ENCODE results near the gene ST3GAL2.
"Not testable (repeated sequence)": the region's sequence is repeated elsewhere in the genome, so short reads cannot be mapped to it uniquely, and the experiment has no call there.

Gene ST3GAL2

DNA sequence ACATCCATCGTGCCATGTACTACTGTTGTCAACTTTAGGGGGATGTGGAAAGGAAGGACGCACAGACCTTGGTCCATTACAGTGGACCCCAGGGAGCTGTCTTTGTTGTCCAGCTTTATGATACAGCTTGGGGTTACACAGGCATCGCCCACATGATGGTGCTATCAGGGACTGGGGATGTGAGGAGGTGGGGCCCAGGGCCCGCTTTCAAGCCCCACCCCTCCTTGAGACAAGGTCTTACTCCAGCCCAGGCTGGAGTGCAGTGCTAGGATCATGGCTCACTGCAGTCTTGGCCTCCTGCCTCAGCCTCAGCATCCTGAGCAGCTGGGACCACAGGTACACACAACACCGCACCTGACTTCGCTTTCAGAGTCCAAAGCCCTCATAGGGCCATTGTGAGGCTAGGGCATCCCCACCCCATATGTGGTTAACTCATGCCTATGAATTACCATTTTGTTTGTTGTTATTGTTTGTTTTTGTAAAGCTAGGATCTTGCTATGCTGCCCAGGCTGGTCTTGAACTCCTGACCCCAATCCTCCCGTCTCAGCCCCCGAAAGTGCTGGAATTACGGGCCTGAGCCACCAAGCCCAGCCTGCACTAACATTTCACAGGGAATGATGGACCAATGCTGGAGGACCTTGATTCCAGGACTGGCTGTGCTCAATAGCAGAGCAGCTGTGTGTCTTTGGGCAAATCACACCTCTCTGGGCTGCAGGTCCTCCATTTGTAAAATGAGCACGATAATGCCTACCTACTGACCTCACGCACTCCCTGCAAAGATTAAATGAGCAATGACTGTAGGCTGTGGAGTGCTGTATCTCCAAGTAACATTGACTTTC, 17.2 kb downstream of the ST3GAL2 start:
- Histone ChIP-seq H3K4me1 (ENCODE audit: insufficient read depth, low read length) (peaks cover 30% of the 10 kb centered on the region), H3K9me3 (ENCODE audit: insufficient read depth, low read depth, low read length) (no peaks in the 10 kb centered on the region), H3K36me3 (ENCODE audit: insufficient read depth, low read length) (peaks cover 5% of the 10 kb centered on the region; the same call in 1 of the 2 replicates)

DNA sequence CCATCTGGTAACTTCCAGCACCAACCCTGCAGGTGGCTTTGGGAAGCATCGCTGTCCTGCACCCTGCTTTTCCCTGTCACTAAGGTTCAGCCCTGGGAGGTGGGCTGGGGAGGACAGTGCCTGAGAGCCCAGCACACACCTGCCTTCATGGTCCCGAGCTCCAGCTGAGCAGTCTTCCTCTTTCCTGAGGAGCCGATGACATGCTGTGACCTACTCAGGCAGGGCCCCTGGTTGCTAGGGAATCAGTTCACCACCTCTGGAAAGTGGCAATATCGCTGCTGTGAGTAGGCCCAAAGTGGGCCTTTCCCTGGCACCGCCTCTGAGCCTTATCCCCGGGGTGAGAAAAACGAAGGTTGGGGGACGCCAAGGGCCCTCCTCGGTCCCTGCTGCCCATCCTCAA, 17.9 kb downstream of the ST3GAL2 start:
- WGBS: 89% methylated on average over 9 of the region's 9 CpGs
- H3K27me3 ChIP-seq (ENCODE audit: insufficient read depth, low read length): no peaks in the 10 kb centered on the region
- no peak overlapping the region for H3K4me3 ChIP-seq (ENCODE audit: low read length)
- no peaks in the 10 kb centered on the region for H3K9me3 ChIP-seq (ENCODE audit: insufficient read depth, low read depth, low read length)
- no peak overlapping the region for H3K27ac ChIP-seq (ENCODE audit: low read depth, low read length)
- H3K9ac ChIP-seq (ENCODE audit: low read depth, low read length): no peak overlapping the region
- peaks cover 30% of the 10 kb centered on the region for H3K4me1 ChIP-seq (ENCODE audit: insufficient read depth, low read length)
- peaks cover 5% of the 10 kb centered on the region; the same call in 1 of the 2 replicates for H3K36me3 ChIP-seq (ENCODE audit: insufficient read depth, low read length)

More for the DNA sequence above, 17.2 kb downstream of the ST3GAL2 start:
- H3K27me3 ChIP-seq (ENCODE audit: insufficient read depth, low read length): no peaks in the 10 kb centered on the region
- H3K27ac ChIP-seq (ENCODE audit: low read depth, low read length): no peak overlapping the region
- H3K9ac ChIP-seq (ENCODE audit: low read depth, low read length): no peak overlapping the region
- WGBS: 94% methylated on average over 11 of the region's 11 CpGs
- H3K4me3 ChIP-seq (ENCODE audit: low read length): no peak overlapping the region

DNA sequence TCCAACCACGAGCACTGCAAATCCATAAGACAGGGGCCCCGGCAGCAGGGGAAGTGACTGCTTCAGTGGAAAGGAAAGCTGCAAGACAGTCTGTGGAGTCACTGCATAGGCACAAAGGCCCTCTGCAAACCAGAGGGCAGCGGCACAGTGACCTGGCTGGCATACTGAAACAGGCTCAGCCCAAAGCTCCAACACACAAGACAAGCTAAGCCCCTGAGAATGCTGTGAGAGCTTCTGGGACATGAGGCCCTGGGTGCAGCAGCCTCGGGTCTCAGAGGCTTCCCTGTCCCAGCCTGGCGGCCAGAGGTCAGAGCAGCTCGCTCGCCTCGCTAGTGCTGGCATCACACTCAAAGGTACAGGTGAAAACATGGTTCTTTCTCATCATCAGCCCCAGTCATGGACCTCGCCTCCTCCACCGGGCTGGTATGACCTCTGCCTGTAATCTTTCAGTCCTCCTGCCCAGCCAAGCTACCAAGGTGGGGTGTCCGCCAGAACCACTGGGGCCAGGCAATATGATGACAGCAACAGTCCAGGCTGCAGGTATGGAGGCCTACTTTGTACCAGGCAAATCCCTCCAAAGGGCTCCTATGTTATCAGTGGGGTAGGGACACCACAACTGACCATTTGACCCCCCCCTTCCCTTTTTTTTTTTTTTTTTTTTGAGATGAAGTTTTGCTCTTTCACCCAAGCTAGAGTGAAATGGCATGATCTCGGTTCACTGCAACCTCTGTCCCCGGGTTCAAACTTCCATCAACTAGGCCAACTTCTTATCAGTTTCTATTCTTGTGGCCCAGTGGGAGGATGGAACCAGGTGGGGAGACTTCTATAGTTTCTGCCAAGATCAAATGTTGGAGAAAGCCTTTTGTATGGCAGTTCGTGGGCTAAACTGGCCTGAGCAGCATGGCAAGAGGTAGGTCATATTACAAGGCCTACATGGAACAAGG, 19.2 kb downstream of the ST3GAL2 start:
- peaks cover 2% of the 10 kb centered on the region; the same call in 1 of the 2 replicates for H3K36me3 ChIP-seq (ENCODE audit: insufficient read depth, low read length)
- H3K4me3 ChIP-seq (ENCODE audit: low read length): no peak overlapping the region
- H3K9me3 ChIP-seq (ENCODE audit: insufficient read depth, low read depth, low read length): no peaks in the 10 kb centered on the region
- peaks cover 30% of the 10 kb centered on the region for H3K4me1 ChIP-seq (ENCODE audit: insufficient read depth, low read length)
- H3K9ac ChIP-seq (ENCODE audit: low read depth, low read length): no peak overlapping the region
- H3K27ac ChIP-seq (ENCODE audit: low read depth, low read length): no peak overlapping the region
- no peaks in the 10 kb centered on the region for H3K27me3 ChIP-seq (ENCODE audit: insufficient read depth, low read length)
- 91% methylated on average over 14 of the region's 14 CpGs for WGBS

DNA sequence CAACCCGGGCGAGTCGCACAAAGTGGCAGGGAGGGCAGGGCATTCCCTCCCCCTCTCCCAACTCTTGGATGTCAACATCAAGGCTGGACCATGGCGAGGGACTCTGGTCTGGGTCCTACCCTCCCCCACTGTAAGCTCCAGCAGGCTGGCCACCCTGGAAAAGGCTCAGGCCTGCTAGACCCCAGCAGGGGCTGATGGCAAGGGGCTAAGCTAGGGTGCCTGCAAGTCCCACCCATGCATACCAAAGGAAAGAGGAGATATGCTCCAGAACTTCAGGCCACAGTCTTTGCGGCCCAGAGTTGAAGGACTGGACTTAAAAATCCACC, 19.9 kb downstream of the ST3GAL2 start:
- H3K9me3 ChIP-seq (ENCODE audit: insufficient read depth, low read depth, low read length): no peaks in the 10 kb centered on the region
- H3K27me3 ChIP-seq (ENCODE audit: insufficient read depth, low read length): no peaks in the 10 kb centered on the region
- H3K4me1 ChIP-seq (ENCODE audit: insufficient read depth, low read length): peaks cover 30% of the 10 kb centered on the region
- H3K27ac ChIP-seq (ENCODE audit: low read depth, low read length): no peak overlapping the region
- WGBS: 84% methylated on average over 5 of the region's 5 CpGs
- no peak overlapping the region for H3K4me3 ChIP-seq (ENCODE audit: low read length)
- H3K36me3 ChIP-seq (ENCODE audit: insufficient read depth, low read length): no peaks in the 10 kb centered on the region
- H3K9ac ChIP-seq (ENCODE audit: low read depth, low read length): no peak overlapping the region

DNA sequence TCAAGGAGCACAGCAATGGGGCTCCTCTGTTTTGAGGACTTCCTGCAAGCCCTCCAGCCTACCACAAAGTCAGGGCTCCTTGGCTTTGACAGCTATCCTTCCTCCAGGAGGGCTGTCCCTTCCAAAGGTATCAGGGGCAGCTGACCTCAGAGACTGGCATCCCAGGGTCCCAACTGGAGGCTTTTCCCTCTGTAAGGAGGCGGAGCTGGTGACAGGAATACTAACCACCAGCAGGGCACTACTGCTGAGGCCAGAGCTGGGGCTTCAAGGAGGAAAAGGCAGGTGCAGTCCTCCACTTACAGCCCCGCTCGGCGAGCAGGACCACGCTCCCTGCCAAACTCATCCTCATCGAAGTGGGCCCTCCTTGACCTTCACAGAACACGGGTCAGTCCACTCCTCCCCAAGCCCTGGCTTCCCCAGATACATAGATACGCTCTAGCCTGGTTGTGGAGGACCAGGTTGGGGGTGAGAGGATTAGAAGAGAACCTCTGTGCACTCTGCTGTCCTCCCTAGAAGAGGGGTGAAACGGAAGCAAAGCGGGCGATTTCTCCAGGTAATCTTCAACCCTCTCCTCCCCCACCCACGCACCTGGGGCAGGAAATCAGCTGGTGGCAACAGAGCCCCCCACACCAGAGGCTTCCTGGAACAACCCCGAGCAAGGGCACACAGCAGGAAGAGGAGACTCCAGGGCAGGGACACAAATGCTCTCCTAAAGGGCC, 20.5 kb downstream of the ST3GAL2 start:
- no peaks in the 10 kb centered on the region for H3K36me3 ChIP-seq (ENCODE audit: insufficient read depth, low read length)
- WGBS: 85% methylated on average over 11 of the region's 13 CpGs
- H3K9me3 ChIP-seq (ENCODE audit: insufficient read depth, low read depth, low read length): no peaks in the 10 kb centered on the region
- no peaks in the 10 kb centered on the region for H3K27me3 ChIP-seq (ENCODE audit: insufficient read depth, low read length)
- H3K4me3 ChIP-seq (ENCODE audit: low read length): no peak overlapping the region
- 0 out of 2 replicates have a peak overlapping the region, but pooled peaks have one; percentile 14 for H3K9ac ChIP-seq (ENCODE audit: low read depth, low read length)
- H3K4me1 ChIP-seq (ENCODE audit: insufficient read depth, low read length): peaks cover 30% of the 10 kb centered on the region
- H3K27ac ChIP-seq (ENCODE audit: low read depth, low read length): no peak overlapping the region

DNA sequence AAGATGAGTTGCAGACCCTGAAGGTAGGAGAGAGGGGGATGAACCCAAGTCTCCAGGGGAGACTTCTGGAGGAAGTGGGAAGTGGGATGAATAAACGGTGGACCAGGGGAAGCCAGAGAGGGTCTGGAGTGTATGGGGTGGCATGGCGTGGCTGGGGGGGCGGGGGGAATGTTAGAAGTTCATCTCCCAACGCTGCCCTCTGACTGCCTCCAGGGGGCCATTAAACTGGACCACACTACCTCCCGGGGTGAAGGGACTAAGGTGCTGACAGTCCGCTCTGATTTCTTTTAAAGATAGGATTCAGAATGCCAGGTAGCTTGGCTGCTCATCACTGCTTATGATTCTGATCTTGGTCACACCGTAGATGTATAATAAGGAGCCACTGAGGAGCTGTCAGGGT, 21.2 kb downstream of the ST3GAL2 start:
- WGBS: 86% methylated on average over 7 of the region's 7 CpGs
- H3K9ac ChIP-seq (ENCODE audit: low read depth, low read length): no peak overlapping the region
- peaks cover 30% of the 10 kb centered on the region for H3K4me1 ChIP-seq (ENCODE audit: insufficient read depth, low read length)
- no peaks in the 10 kb centered on the region for H3K9me3 ChIP-seq (ENCODE audit: insufficient read depth, low read depth, low read length)
- H3K27me3 ChIP-seq (ENCODE audit: insufficient read depth, low read length): no peaks in the 10 kb centered on the region
- H3K27ac ChIP-seq (ENCODE audit: low read depth, low read length): no peak overlapping the region
- H3K4me3 ChIP-seq (ENCODE audit: low read length): no peak overlapping the region
- H3K36me3 ChIP-seq (ENCODE audit: insufficient read depth, low read length): no peaks in the 10 kb centered on the region

DNA sequence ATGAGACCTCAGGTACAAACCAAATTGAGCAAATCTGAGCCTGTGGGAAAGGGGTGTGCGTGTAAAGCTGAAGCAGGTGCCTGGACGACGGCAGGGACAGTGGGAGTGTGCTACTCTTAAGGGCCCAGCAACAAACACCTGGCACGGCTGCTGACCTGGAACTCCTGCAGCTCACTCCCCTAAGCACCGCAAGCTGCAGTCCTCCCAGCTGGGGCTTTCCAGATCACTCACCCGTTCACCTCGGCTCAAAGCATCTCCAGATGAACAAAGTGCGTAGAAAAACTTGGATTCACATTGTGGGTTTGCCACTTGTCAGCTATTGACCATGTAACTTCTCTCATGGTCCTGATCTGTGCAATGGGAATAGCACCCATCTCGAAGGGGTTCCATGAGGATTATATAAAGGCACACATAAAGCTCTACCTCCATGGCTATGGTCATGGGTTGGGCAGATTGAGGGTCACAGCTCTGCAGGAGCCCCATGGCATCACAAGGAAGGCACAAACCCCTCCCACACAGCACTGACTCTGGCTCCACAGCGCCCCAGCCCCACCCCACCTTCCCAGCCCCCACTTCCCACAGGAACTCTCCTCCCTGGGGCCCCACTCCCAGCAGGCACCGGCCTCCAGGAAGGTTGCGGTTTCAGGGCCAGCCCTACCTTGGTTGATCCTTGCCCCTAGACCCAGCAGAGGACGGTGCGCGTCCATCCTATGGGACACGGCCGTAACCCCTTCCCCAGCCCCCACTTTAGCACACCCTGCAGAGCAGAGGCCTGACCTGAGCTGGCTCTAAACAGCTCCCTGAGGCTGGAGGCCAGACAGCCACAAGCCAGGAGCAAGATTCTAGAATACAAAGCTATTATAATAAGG, 21.9 kb downstream of the ST3GAL2 start:
- Histone ChIP-seq H3K4me1 (ENCODE audit: insufficient read depth, low read length) (peaks cover 30% of the 10 kb centered on the region), H3K27me3 (ENCODE audit: insufficient read depth, low read length) (no peaks in the 10 kb centered on the region), H3K9me3 (ENCODE audit: insufficient read depth, low read depth, low read length) (no peaks in the 10 kb centered on the region), H3K9ac (ENCODE audit: low read depth, low read length) (no peak overlapping the region), H3K4me3 (ENCODE audit: low read length) (no peak overlapping the region), H3K27ac (ENCODE audit: low read depth, low read length) (no peak overlapping the region), H3K36me3 (ENCODE audit: insufficient read depth, low read length) (peaks cover 6% of the 10 kb centered on the region)
- 93% methylated on average over 17 of the region's 17 CpGs for WGBS

DNA sequence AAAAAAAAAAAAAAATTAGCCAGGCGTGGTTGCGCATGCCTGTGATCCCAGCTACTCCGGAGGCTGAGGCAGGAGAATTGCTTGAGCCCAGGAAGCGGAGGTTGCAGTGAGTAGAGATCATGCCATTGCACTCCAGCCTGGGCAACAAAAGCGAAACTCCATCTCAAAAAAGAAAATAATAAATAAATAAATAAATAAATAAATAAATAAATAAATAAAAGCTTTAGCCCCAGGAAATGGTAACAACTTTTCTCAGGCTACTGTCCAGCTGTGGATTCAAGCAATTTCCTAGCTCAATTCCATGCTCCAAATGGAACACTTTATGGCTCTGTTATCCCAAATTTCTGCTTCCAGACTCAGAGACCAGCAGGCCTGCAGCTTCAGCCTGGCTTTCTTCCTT, 25.3 kb downstream of the ST3GAL2 start:
- Histone ChIP-seq H3K4me1 (ENCODE audit: insufficient read depth, low read length) (peaks cover 12% of the 10 kb centered on the region), H3K36me3 (ENCODE audit: insufficient read depth, low read length) (peaks cover 11% of the 10 kb centered on the region)
- not testable (repeated sequence) for H3K9ac ChIP-seq (ENCODE audit: low read depth, low read length); H3K27ac ChIP-seq (ENCODE audit: low read depth, low read length); H3K27me3 ChIP-seq (ENCODE audit: insufficient read depth, low read length); H3K4me3 ChIP-seq (ENCODE audit: low read length); H3K9me3 ChIP-seq (ENCODE audit: insufficient read depth, low read depth, low read length)
- 100% methylated on average over 4 of the region's 5 CpGs for WGBS

DNA sequence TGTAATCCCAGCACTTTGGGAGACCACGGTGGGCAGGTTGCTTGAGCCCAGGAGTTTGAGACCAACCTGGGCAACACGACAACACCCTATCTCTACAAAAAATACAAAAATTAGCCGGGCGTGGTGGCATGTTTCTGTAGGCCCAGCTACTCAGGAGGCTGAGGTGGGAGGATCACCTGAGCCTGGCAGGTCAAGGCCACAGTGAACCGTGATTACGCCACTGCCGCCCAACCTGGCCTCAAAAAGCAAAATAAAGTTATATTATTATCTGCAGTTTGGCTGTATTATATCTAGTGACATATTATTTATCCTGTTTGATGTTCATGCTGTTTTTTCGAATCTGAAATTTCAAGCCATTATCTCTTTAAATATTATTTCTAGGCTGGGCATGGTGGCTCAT, 26.5 kb downstream of the ST3GAL2 start:
- whole genome bisulfite sequencing: 94% methylated on average over 7 of the region's 8 CpGs
- Histone ChIP-seq H3K36me3 (ENCODE audit: insufficient read depth, low read length) (peaks cover 11% of the 10 kb centered on the region), H3K9ac (ENCODE audit: low read depth, low read length) (no peak overlapping the region), H3K4me3 (ENCODE audit: low read length) (no peak overlapping the region), H3K9me3 (ENCODE audit: insufficient read depth, low read depth, low read length) (no peaks in the 10 kb centered on the region), H3K4me1 (ENCODE audit: insufficient read depth, low read length) (peaks cover 15% of the 10 kb centered on the region), H3K27ac (ENCODE audit: low read depth, low read length) (no peak overlapping the region), H3K27me3 (ENCODE audit: insufficient read depth, low read length) (no peaks in the 10 kb centered on the region)

DNA sequence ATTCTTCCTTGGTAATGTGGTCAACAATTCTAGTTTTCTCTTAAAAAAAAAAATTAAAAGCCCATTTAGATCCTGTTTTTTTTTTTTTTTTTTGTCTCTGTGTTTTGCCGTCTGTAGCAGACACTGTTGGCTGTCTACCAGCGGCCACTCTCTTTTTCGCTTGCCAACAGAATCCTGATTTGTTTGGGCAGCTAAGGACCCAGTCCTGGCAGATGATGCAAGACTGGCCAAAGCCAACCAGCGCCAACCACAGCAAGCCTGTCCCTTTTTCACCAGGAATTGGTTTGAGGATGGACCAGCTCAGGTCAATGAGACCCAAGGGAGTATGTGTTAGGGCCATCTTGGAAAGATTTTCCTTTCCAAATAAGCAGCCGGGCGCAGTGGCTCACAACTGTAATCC, 28.2 kb downstream of the ST3GAL2 start:
- Histone ChIP-seq H3K4me3 (ENCODE audit: low read length) (no peak overlapping the region), H3K9me3 (ENCODE audit: insufficient read depth, low read depth, low read length) (no peaks in the 10 kb centered on the region), H3K4me1 (ENCODE audit: insufficient read depth, low read length) (peaks cover 14% of the 10 kb centered on the region), H3K27ac (ENCODE audit: low read depth, low read length) (no peak overlapping the region), H3K27me3 (ENCODE audit: insufficient read depth, low read length) (no peaks in the 10 kb centered on the region), H3K36me3 (ENCODE audit: insufficient read depth, low read length) (peaks cover 11% of the 10 kb centered on the region), H3K9ac (ENCODE audit: low read depth, low read length) (no peak overlapping the region)
- 95% methylated on average over 6 of the region's 6 CpGs for WGBS

Data from HUES64 (cell line).